GM10847 (cell line): ENCODE results near the gene ZNF492.

Experiments used
- POLR2A ChIP-seq: IDR thresholded peaks from 2 replicates; pipeline ENCODE4 v1.6.1; 2011; ENCODE audit not compliant: insufficient read length; ENCODE audit errors: extremely low read depth

ZNF492 gene

GRCh38 chr19:22607653-22608430 lies 26.3 kb upstream of the ZNF492 start:
- TF ChIP-seq POLR2A: no peak

- TF ChIP-seq POLR2A: no peak
These were observed 25.7 kb upstream of the ZNF492 start for GRCh38 chr19:22608441-22608840.

- no peak for TF ChIP-seq POLR2A
These were observed 24.5 kb upstream of the ZNF492 start for GRCh38 chr19:22609630-22610029.

- no peak for TF ChIP-seq POLR2A
These were observed 24.0 kb upstream of the ZNF492 start for GRCh38 chr19:22610121-22610520.

- TF ChIP-seq POLR2A: no peak
These were observed 21.8 kb upstream of the ZNF492 start for GRCh38 chr19:22612316-22612715.

- no peak for TF ChIP-seq POLR2A
These were observed 17.5 kb upstream of the ZNF492 start for GRCh38 chr19:22616659-22617058.

- TF ChIP-seq POLR2A: no peak
These were observed 16.4 kb upstream of the ZNF492 start for GRCh38 chr19:22617614-22618320.

GRCh38 chr19:22619371-22619770 lies 14.8 kb upstream of the ZNF492 start:
- TF ChIP-seq POLR2A: no peak

GRCh38 chr19:22619932-22620331 lies 14.2 kb upstream of the ZNF492 start:
- no peak for TF ChIP-seq POLR2A

- TF ChIP-seq POLR2A: no peak
These were observed 13.7 kb upstream of the ZNF492 start for GRCh38 chr19:22620401-22620800.

GRCh38 chr19:22620912-22621311 lies 13.2 kb upstream of the ZNF492 start:
- TF ChIP-seq POLR2A: no peak

GRCh38 chr19:22622020-22622419 lies 12.1 kb upstream of the ZNF492 start:
- no peak for TF ChIP-seq POLR2A

GRCh38 chr19:22622901-22623840 lies 11.0 kb upstream of the ZNF492 start:
- no peak for TF ChIP-seq POLR2A

GRCh38 chr19:22623841-22624221 lies 10.3 kb upstream of the ZNF492 start:
- no peak for TF ChIP-seq POLR2A

GRCh38 chr19:22625266-22626035 lies 8.7 kb upstream of the ZNF492 start:
- no peak for TF ChIP-seq POLR2A
